GM12878 (cell line): ENCODE measurements around the gene RTEL1. TPM values are rescaled to one million over a fixed set of nuclear protein-coding genes. Genes with fewer than 3 reads are reported as not detected.

ENCODE experiments used
- CUX1 ChIP-seq: IDR thresholded peaks from 2 replicates; pipeline ENCODE4 v1.6.1; 2012; ENCODE audit warnings: improper control_type of control experiment, low read depth, low read length; ENCODE audit not compliant: insufficient replicate concordance
- ETV6 ChIP-seq, 2 experiments: fragments of 450-650 bp in 1 of 2; IDR thresholded peaks in 1 of 2; conservative IDR thresholded peaks in 1 of 2; 2 replicates each; pipeline ENCODE4 v1.6.1; 2014; ENCODE audit warnings: antibody characterized with exemption in 1 of 2, borderline replicate concordance in 1 of 2, low read depth in 1 of 2, mild to moderate bottlenecking in 1 of 2, moderate library complexity in 1 of 2
- EZH2 ChIP-seq: IDR thresholded peaks from 2 replicates; pipeline ENCODE4 v1.6.1; 2012; ENCODE audit warnings: low read depth, mild to moderate bottlenecking, control low read depth, inconsistent platforms, low read length, borderline replicate concordance; ENCODE audit not compliant: control insufficient read depth
- FOXK2 ChIP-seq: fragments of 450-650 bp; IDR thresholded peaks from 2 replicates; pipeline ENCODE4 v1.6.1; 2017; ENCODE audit warnings: mild to moderate bottlenecking, moderate library complexity
- GABPA ChIP-seq: IDR thresholded peaks from 2 replicates; pipeline ENCODE4 v1.6.1; 2014; ENCODE audit warnings: antibody characterized with exemption, low read depth, mild to moderate bottlenecking, inconsistent platforms
- GATAD2B ChIP-seq: fragments of 450-650 bp; conservative IDR thresholded peaks from 2 replicates; pipeline ENCODE4 v1.6.1; 2017; ENCODE audit warnings: low read depth, mild to moderate bottlenecking, moderate library complexity
- IRF5 ChIP-seq: fragments of 450-650 bp; IDR thresholded peaks from 2 replicates; pipeline ENCODE4 v1.6.1; 2017; ENCODE audit warnings: borderline replicate concordance
- JUNB ChIP-seq: IDR thresholded peaks from 2 replicates; pipeline ENCODE4 v1.6.1; 2016; ENCODE audit warnings: antibody characterized with exemption, mild to moderate bottlenecking
- JUND ChIP-seq: IDR thresholded peaks from 2 replicates; pipeline ENCODE4 v1.6.1; 2012; ENCODE audit warnings: low read depth, mild to moderate bottlenecking, low read length, improper control_type of control experiment, moderate library complexity
- KLF5 ChIP-seq: fragments of 450-650 bp; IDR thresholded peaks from 2 replicates; pipeline ENCODE4 v1.6.1; 2014; ENCODE audit warnings: mild to moderate bottlenecking; ENCODE audit not compliant: partially characterized antibody
- PAX5 ChIP-seq: IDR thresholded peaks from 2 replicates; pipeline ENCODE4 v1.6.1; 2011; ENCODE audit warnings: low read depth, low read length, borderline replicate concordance
- PBX3 ChIP-seq: IDR thresholded peaks from 2 replicates; pipeline ENCODE4 v1.6.1; 2011; ENCODE audit warnings: mild to moderate bottlenecking, low read depth, low read length, moderate library complexity; ENCODE audit not compliant: insufficient replicate concordance
- POLR2A ChIP-seq: IDR thresholded peaks from 2 replicates; pipeline ENCODE4 v1.6.1; 2011; ENCODE audit warnings: low read depth, mild to moderate bottlenecking, low read length
- SMARCA5 ChIP-seq: fragments of 450-650 bp; IDR thresholded peaks from 2 replicates; pipeline ENCODE4 v1.6.1; 2017; ENCODE audit warnings: mild to moderate bottlenecking
- SPI1 ChIP-seq: IDR thresholded peaks from 2 replicates; pipeline ENCODE4 v1.6.1; 2011; ENCODE audit warnings: low read depth, mild to moderate bottlenecking, low read length, moderate library complexity, borderline replicate concordance; ENCODE audit not compliant: insufficient read depth
- TCF12 ChIP-seq: IDR thresholded peaks from 2 replicates; pipeline ENCODE4 v1.6.1; 2011; ENCODE audit warnings: low read depth, mild to moderate bottlenecking, low read length
- WRNIP1 ChIP-seq: IDR thresholded peaks from 2 replicates; pipeline ENCODE4 v1.6.1; 2011; ENCODE audit warnings: low read depth, low read length, improper control_type of control experiment, borderline replicate concordance
- ZBTB11 ChIP-seq: fragments of 450-650 bp; formaldehyde crosslinking; IDR thresholded peaks from 2 replicates; pipeline ENCODE4 v1.5.0; 2022; ENCODE audit warnings: mild to moderate bottlenecking, missing genetic modification characterization
- polyA plus RNA-seq, 11 experiments: library from polyadenylated mRNA; depleted of rRNA in 4 of 11; unstranded in 6 of 11; stranded (reverse) in 5 of 11; fragments of >200 nt; fragmentation: Nextera tagmentation in 4 of 11; fragmentation: Illumina TruSeq in 1 of 11; extraction: Ambion mirVana in 4 of 11; extraction: Trizol in 1 of 11; gene quantifications; 1 replicate in 1 of 11; 2 replicates in 10 of 11; pipeline versions ENCODE4 v1.2.1 to v1.2.3, GENCODE V29; 2011 to 2016; ENCODE audit warnings: inconsistent platforms in 2 of 11, missing spikeins in 2 of 11, low read depth in 1 of 11
- total RNA-seq, 4 experiments: library from RNA; depleted of rRNA in 3 of 4; stranded (reverse); fragments of >200 nt in 3 of 4; fragmentation: Illumina TruSeq in 1 of 4; extraction: Trizol in 1 of 4; gene quantifications; 2 replicates each; pipeline versions ENCODE4 v1.2.1 to v1.2.3, GENCODE V29; 2013 to 2021

Gene RTEL1
- total and polyA plus RNA-seq, 10 of the 15 experiments (the other 5 are each of a cell fraction or from before 2014, with no cell fraction given) = 0.40 to 37.2 (median 15.6) TPM; not detected in 1

- TF ChIP-seq ZBTB11 (CRISPR knock-in tag) (no peak), FOXK2 (no peak; the same call in 1 of the 2 replicates), GATAD2B (peak; percentile 94), JUNB (no peak), PAX5 (0 out of 2 replicates have a peak, but pooled peaks have one; percentile 12), WRNIP1 (no peak), TCF12 (peak; percentile 76; the same call in 1 of the 2 replicates), GABPA (peak; percentile 86), ETV6 (conservative IDR thresholded peaks at IDR 0.05 in 1 of 2, IDR thresholded peaks at IDR 0.05 in 1 of 2; ENCODE audit: borderline replicate concordance in 1 of 2, low read depth in 1 of 2) (peak in 1 of 2 experiments; percentile 74; a peak in 2 of 4 replicates), KLF5 (no peak), IRF5 (no peak), PBX3 (no peak), JUND (no peak), EZH2 (no peak), CUX1 (no peak), SMARCA5 (peak; percentile 24; the same call in 1 of the 2 replicates), POLR2A (peak; percentile 83), SPI1 (peak; percentile 84; the same call in 1 of the 2 replicates)
Observed at GRCh38 chr20:63707558-63708300, 49.6 kb downstream of the RTEL1 start, which contains the start of the genes ARFRP1 and ZGPAT (continued).
